NB4 (cell line): ENCODE data around the gene GABBR2.
A peak's percentile ranks its signal among the peaks of the same experiment; 100 is the strongest.

Source experiments
- DNase-seq: peaks from one replicate; pipeline ENCODE4 v3.0.0; 2010; ENCODE audit warnings: low read depth
- H3K4me3 ChIP-seq: one replicate; pipeline ENCODE4 v1.5.1; 2011; ENCODE audit warnings: mild to moderate bottlenecking, low read depth, low read length, moderate library complexity
- CTCF ChIP-seq: IDR thresholded peaks from one replicate; pipeline ENCODE4 v1.5.1; 2012; ENCODE audit warnings: low read depth, low read length
- MYC ChIP-seq: IDR thresholded peaks from 2 replicates; pipeline ENCODE4 v1.6.1; 2011; ENCODE audit warnings: low read depth, low read length
- POLR2A ChIP-seq: IDR thresholded peaks from 2 replicates; pipeline ENCODE4 v1.6.1; 2011; ENCODE audit warnings: mild to moderate bottlenecking; ENCODE audit not compliant: insufficient read length; ENCODE audit errors: extremely low read depth
- TF ChIP-seq, protein P1 (sequence below): IDR thresholded peaks from 2 replicates; pipeline ENCODE4 v1.6.1; 2011; ENCODE audit warnings: low read depth, low read length

GABBR2 gene

DNA sequence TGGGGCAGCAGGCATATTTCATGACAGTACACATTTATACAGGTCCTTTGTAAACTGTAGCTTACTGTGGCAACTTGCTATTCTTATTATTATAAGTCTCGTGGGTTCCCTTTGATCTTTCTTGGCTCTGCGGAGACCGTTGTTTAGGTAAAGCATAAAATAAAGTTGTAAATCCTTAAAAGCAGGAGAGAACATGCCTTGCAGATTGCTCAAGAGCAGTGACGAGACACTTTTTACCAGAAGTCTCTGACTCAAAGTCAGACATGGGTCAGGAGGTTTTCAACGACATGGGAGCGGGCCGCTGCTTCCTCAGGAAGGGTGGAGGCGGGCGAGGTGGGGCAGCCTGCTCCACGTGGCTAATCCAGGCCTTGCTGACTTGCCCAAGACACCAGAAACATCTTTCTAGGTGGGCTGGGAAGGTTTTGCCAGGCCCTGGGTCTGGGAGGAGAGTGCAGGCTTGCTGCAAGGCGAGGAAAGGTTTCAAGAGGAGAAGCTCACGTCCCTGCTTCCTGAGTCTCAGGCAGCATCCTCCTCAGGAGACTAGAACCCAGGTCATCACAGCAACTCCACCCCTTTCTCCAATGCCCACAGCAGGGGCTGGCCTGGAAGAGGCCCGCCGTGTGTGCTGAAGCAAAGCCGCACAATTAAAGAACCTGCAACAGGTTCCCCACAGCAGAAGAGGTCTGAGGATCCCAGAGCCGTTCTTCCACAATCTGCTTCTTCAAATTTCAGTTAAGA, 459.8 kb downstream of the GABBR2 start:
- DNase-seq = peak; percentile 94
- H3K4me3 ChIP-seq = peak overlapping the region; percentile 34
- TF ChIP-seq, protein P1, sequence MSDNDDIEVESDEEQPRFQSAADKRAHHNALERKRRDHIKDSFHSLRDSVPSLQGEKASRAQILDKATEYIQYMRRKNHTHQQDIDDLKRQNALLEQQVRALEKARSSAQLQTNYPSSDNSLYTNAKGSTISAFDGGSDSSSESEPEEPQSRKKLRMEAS = peak; percentile 91
- TF ChIP-seq MYC (peak; percentile 83), POLR2A (no peak), CTCF (no peak)

DNA sequence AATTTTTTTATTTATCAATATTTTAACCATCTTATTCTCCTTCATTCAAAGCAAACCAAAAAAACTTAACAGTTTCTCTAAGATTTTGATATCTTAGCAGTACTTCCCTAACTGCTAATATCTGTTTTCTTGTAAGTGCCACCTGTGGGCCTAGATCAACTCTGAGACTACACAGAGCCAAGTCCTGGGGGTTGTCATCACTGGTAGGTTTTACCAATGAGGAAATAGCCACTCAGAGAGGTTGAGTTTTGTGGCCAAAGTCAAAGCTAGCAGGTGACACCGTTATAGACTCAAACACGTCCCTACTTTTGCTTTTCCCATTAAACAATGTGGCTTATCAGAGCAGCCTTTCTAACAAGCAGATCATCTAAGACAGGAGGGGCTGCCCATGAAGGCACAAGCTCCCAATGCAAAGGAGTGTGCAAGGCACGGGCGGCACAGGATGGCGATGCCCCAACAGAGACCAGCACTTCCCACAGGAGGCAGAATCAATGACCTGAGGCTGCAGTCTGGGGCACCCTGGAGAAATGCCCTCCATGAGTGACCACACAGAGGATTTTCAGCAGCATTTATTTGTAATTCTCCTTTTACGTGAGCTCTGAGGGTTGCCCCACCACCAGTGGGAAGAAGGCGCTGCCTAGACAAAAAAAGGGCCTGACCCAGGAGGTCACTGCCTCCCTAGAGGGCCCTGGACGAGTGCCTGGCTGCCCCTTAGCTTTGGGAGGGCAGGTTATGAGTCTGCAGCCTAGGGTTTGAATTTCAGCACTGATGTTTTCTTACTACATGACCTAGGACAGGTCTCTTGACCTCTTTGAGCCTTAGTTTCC, 460.7 kb downstream of the GABBR2 start:
- H3K4me3 ChIP-seq = peak overlapping the region; percentile 34
- DNase-seq = peak; percentile 59
- no peak for TF ChIP-seq CTCF
- no peak for TF ChIP-seq POLR2A
- no peak for TF ChIP-seq MYC
- TF ChIP-seq, protein P1 = no peak

DNA sequence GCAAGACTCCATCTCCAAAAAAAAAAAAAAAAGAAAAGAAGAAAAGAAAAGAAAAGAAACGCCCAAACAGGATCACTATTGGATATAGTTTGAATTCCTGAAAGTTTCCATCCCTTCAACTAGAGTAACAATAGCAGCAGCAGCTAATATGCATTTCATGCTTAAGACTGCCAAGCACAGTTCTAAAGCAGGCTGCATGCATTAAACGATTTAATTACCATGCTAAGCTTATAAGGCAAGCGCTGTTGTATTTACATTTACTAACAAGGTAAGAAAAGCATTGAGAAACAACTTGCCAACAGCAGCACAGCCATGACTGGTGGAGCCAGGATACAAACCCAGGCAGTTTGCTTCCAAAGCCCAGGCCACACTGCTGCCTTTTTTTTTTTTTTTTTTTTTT, 466.3 kb downstream of the GABBR2 start:
- TF ChIP-seq POLR2A (no peak), CTCF (no peak), MYC (no peak)
- TF ChIP-seq, protein P1 = no peak
- no peak for DNase-seq
- H3K4me3 ChIP-seq = no peak overlapping the region

- H3K4me3 ChIP-seq = no peak overlapping the region
- no peak for TF ChIP-seq POLR2A
- TF ChIP-seq CTCF = peak; percentile 22
- DNase-seq = no peak
Measured at GRCh38 chr9:98241357-98242300, 467.1 kb downstream of the GABBR2 start.

DNA sequence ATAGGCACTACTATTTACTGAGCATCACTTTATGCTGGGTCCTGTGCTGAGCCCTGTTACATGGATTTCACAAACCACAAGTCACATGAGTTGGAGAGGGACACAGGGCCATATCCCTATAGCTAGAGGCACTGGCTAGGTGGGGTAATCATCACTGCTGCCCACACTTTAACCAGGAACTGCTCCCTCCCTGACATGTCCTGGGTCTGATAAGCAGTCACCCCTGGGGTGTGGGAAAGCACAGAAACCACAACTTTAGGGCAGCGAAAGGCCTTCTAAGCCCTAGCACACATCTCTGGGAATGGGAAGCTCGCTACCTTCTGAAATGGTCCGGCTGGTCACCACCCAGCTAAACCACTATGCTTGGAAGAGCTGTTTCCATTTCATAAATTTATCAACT, 468.3 kb downstream of the GABBR2 start:
- H3K4me3 ChIP-seq = no peak overlapping the region
- TF ChIP-seq POLR2A = no peak
- no peak for TF ChIP-seq CTCF
- TF ChIP-seq MYC = no peak
- TF ChIP-seq, protein P1 = no peak
- DNase-seq = no peak
